GM23338 (cell line): ENCODE measurements around the gene MYMX. TPM values are rescaled to one million over a fixed set of nuclear protein-coding genes. Genes with fewer than 3 reads are reported as not detected.

ENCODE experiments used
- ATAC-seq: fragments of 200-7000 bp; cut with Tn5 transposase; 3 replicates; pipeline ENCODE4 v1.9.1; 2020
- DNase-seq: peaks from one replicate; pipeline ENCODE4 v3.0.0-alpha.2; 2015; ENCODE audit warnings: low spot score
- H2AFZ ChIP-seq: fragments of 200-600 bp; sonication (generic); 2 replicates; pipeline ENCODE4 v1.8.0; 2016; ENCODE audit warnings: antibody characterized with exemption, mild to moderate bottlenecking, moderate library complexity
- H3F3A ChIP-seq: fragments of 200-600 bp; sonication (generic); replicated peaks from 2 replicates; pipeline ENCODE4 v1.8.0; 2017; ENCODE audit warnings: antibody characterized with exemption, mixed run types, low read depth
- H3K27ac ChIP-seq: fragments of 200-600 bp; sonication (generic); 2 replicates; pipeline ENCODE4 v1.6.1; 2016; ENCODE audit warnings: low read depth
- H3K27me3 ChIP-seq: fragments of 200-600 bp; sonication (generic); 2 replicates; pipeline ENCODE4 v1.8.0; 2016; ENCODE audit warnings: mild to moderate bottlenecking, mixed run types, moderate library complexity; ENCODE audit not compliant: insufficient read depth
- H3K36me3 ChIP-seq: fragments of 200-600 bp; sonication (generic); 2 replicates; pipeline ENCODE4 v1.8.0; 2016; ENCODE audit warnings: mild to moderate bottlenecking; ENCODE audit not compliant: insufficient read depth
- H3K4me1 ChIP-seq: fragments of 200-600 bp; sonication (generic); 2 replicates; pipeline ENCODE4 v1.8.0; 2016; ENCODE audit warnings: mild to moderate bottlenecking, moderate library complexity; ENCODE audit not compliant: insufficient read depth
- H3K4me2 ChIP-seq: fragments of 200-600 bp; sonication (generic); 2 replicates; pipeline ENCODE4 v1.7.1; 2017; ENCODE audit warnings: mixed run types
- H3K4me3 ChIP-seq: fragments of 200-600 bp; sonication (generic); 2 replicates; pipeline ENCODE4 v1.6.1; 2016; ENCODE audit warnings: mixed run types
- H3K79me2 ChIP-seq: fragments of 200-600 bp; sonication (generic); replicated peaks from 2 replicates; pipeline ENCODE4 v1.8.0; 2017; ENCODE audit warnings: mild to moderate bottlenecking; ENCODE audit not compliant: insufficient read depth
- H3K9me2 ChIP-seq: fragments of 200-600 bp; sonication (generic); 2 replicates; pipeline ENCODE4 v1.8.0; 2017; ENCODE audit not compliant: insufficient read depth
- H4K20me1 ChIP-seq: fragments of 200-600 bp; sonication (generic); replicated peaks from 2 replicates; pipeline ENCODE4 v1.8.0; 2017; ENCODE audit warnings: mild to moderate bottlenecking; ENCODE audit not compliant: insufficient read depth
- H3K27ac Mint-ChIP-seq: 2 replicates; pipeline ENCODE4 v1.8.0; 2020; ENCODE audit warnings: inconsistent platforms, mild to moderate bottlenecking, moderate library complexity, mixed read lengths
- H3K27me3 Mint-ChIP-seq: 3 replicates; pipeline ENCODE4 v1.8.0; 2022; ENCODE audit warnings: low read depth, mild to moderate bottlenecking, moderate library complexity, mixed read lengths, inconsistent platforms; ENCODE audit not compliant: insufficient read depth, poor library complexity
- H3K36me3 Mint-ChIP-seq: 3 replicates; pipeline ENCODE4 v1.8.0; 2021; ENCODE audit warnings: low read depth, mild to moderate bottlenecking, inconsistent platforms, moderate library complexity, mixed read lengths
- H3K4me1 Mint-ChIP-seq: 3 replicates; pipeline ENCODE4 v1.8.0; 2020; ENCODE audit warnings: mild to moderate bottlenecking, inconsistent platforms, mixed read lengths
- H3K4me3 Mint-ChIP-seq: 3 replicates; pipeline ENCODE4 v1.8.0; 2021; ENCODE audit warnings: moderate library complexity, mild to moderate bottlenecking, inconsistent platforms, mixed read lengths
- H3K9me3 Mint-ChIP-seq: 3 replicates; pipeline ENCODE4 v1.8.0; 2020; ENCODE audit warnings: moderate library complexity, mild to moderate bottlenecking, inconsistent platforms, mixed read lengths
- CREB1 ChIP-seq: fragments of 250-450 bp; sonication (Bioruptor Pico); IDR thresholded peaks from 2 replicates; pipeline ENCODE4 v1.5.0; 2020; ENCODE audit warnings: low read depth, mild to moderate bottlenecking, moderate library complexity
- CTCF ChIP-seq, 2 experiments: fragments of 200-600 bp in 1 of 2; sonication (generic) in 1 of 2; conservative IDR thresholded peaks; 2 replicates each; pipeline versions ENCODE4 v1.5.1 to v1.6.1; 2016 to 2017; ENCODE audit warnings: antibody characterized with exemption in 2 of 2, low read depth in 2 of 2, mild to moderate bottlenecking in 2 of 2, moderate library complexity in 1 of 2
- EZH2 ChIP-seq: fragments of 200-600 bp; sonication (generic); IDR thresholded peaks from one replicate; pipeline ENCODE4 v1.8.0; 2017; ENCODE audit warnings: antibody characterized with exemption, mild to moderate bottlenecking, low read depth; ENCODE audit not compliant: unreplicated experiment
- EZH2phosphoT487 ChIP-seq: fragments of 200-600 bp; sonication (generic); IDR thresholded peaks from one replicate; pipeline ENCODE4 v1.8.1; 2018; ENCODE audit warnings: antibody characterized with exemption; ENCODE audit not compliant: unreplicated experiment
- JUNB ChIP-seq: IDR thresholded peaks from one replicate; pipeline ENCODE4 v1.6.1; 2016; ENCODE audit warnings: antibody characterized with exemption; ENCODE audit not compliant: unreplicated experiment
- NANOG ChIP-seq: IDR thresholded peaks from 2 replicates; pipeline ENCODE4 v1.6.1; 2016; ENCODE audit warnings: antibody characterized with exemption, borderline replicate concordance
- POLR2AphosphoS5 ChIP-seq: IDR thresholded peaks from 2 replicates; pipeline ENCODE4 v1.6.1; 2016; ENCODE audit warnings: antibody characterized with exemption, low read depth
- STAT1 ChIP-seq: IDR thresholded peaks from one replicate; pipeline ENCODE4 v1.6.1; 2016; ENCODE audit warnings: antibody characterized with exemption; ENCODE audit not compliant: unreplicated experiment
- ZNF114 ChIP-seq: fragments of 250-450 bp; sonication (Bioruptor Pico); IDR thresholded peaks from 2 replicates; pipeline ENCODE4 v1.5.0; 2020; ENCODE audit warnings: mild to moderate bottlenecking, moderate library complexity
- ZNF331 ChIP-seq: fragments of 250-450 bp; sonication (Bioruptor Pico); IDR thresholded peaks from 2 replicates; pipeline ENCODE4 v1.5.0; 2020; ENCODE audit warnings: low read depth, mild to moderate bottlenecking, moderate library complexity
- polyA plus RNA-seq: library from polyadenylated mRNA; unstranded; fragments of >200 nt; fragmentation: Nextera tagmentation; extraction: Ambion mirVana; gene quantifications from 2 replicates; pipeline ENCODE4 v1.2.1, GENCODE V29; 2016
- total RNA-seq: library from RNA; depleted of rRNA; stranded (reverse); fragments of >200 nt; shearing (Covaris generic); gene quantifications from 2 replicates; pipeline ENCODE4 v1.2.3, GENCODE V29; 2014
- TF ChIP-seq, protein P1 (sequence below): fragments of 250-450 bp; sonication (Bioruptor Pico); IDR thresholded peaks from 2 replicates; pipeline ENCODE4 v1.5.0; 2020; ENCODE audit warnings: mild to moderate bottlenecking, moderate library complexity
- TF ChIP-seq, protein P2 (sequence below): IDR thresholded peaks from one replicate; pipeline ENCODE4 v1.6.1; 2018; ENCODE audit warnings: antibody characterized with exemption; ENCODE audit not compliant: unreplicated experiment
- TF ChIP-seq, protein P3 (sequence below): IDR thresholded peaks from 2 replicates; pipeline ENCODE4 v1.6.1; 2016; ENCODE audit warnings: antibody characterized with exemption

Gene MYMX
- total and polyA plus RNA-seq, 2 experiments from 2014 or later = 2.8 to 7.1 TPM

DNA sequence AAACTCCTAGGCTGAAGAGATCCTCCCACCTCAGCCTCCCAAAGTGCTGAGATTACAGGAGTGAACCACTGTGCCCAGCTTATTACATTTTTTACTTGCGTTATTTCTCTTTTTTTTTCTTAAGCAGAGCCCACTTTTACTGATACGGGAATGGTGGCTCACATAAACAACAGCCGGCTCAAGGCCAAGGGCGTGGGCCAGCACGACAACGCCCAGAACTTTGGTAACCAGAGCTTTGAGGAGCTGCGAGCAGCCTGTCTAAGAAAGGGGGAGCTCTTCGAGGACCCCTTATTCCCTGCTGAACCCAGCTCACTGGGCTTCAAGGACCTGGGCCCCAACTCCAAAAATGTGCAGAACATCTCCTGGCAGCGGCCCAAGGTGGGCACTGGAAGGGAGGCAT, 47.6 kb upstream of the MYMX start (continued):
- TF ChIP-seq EZH2 = no peak

DNA sequence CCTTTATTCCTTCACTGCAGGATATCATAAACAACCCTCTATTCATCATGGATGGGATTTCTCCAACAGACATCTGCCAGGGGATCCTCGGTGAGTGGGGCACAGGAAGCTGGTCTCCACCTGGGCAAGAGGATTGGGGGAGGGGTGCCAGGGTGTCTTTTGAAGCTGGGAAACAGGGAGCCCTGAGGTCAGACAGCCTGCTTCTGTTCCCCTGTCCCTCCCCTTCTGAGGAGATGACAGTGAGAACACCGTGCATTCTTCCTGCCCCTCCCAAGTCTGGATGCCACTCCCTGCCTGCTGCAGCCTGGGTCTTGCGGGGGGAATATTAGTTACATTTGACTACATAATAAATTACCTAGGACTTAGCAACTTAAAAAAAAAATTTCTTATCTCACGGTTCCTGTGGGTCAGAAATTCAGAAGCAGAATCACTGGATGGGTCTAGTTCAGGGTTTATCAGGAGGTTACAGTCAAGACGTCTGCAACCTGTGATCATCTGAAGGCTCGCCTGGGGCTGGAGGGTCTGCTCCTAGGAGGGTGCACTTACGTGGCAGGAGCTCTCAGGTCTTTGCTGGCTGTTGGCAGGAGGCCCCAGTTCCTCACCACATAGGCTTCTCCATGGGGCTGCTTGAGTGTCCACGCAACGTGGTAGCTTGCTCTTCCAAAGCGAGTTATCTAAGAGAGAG, 46.7 kb upstream of the MYMX start:
- Histone ChIP-seq H3K27ac (no peak overlapping the region), H3K4me3 (no peak overlapping the region), H4K20me1 (no peaks in the 10 kb centered on the region), H3K36me3 (no peaks in the 10 kb centered on the region), H3K4me2 (no peak overlapping the region), H2AFZ (no peak overlapping the region), H3K79me2 (no peaks in the 10 kb centered on the region), H3K9me2 (no peaks in the 10 kb centered on the region), H3F3A (no peaks in the 10 kb centered on the region), H3K27me3 (no peaks in the 10 kb centered on the region), H3K4me1 (peaks cover 14% of the 10 kb centered on the region)
- peaks cover 28% of the 10 kb centered on the region for H3K4me1 Mint-ChIP-seq
- no peak for DNase-seq
- no peaks in the 10 kb centered on the region for H3K9me3 Mint-ChIP-seq
- peaks cover 17% of the 10 kb centered on the region for H3K27me3 Mint-ChIP-seq
- no peak overlapping the region for H3K27ac Mint-ChIP-seq
- no peak overlapping the region for H3K4me3 Mint-ChIP-seq
- no peak for ATAC-seq
- no peaks in the 10 kb centered on the region for H3K36me3 Mint-ChIP-seq
- no peak for TF ChIP-seq EZH2
- no peak for TF ChIP-seq NANOG
- TF ChIP-seq POLR2AphosphoS5 = no peak
- TF ChIP-seq, protein P1, sequence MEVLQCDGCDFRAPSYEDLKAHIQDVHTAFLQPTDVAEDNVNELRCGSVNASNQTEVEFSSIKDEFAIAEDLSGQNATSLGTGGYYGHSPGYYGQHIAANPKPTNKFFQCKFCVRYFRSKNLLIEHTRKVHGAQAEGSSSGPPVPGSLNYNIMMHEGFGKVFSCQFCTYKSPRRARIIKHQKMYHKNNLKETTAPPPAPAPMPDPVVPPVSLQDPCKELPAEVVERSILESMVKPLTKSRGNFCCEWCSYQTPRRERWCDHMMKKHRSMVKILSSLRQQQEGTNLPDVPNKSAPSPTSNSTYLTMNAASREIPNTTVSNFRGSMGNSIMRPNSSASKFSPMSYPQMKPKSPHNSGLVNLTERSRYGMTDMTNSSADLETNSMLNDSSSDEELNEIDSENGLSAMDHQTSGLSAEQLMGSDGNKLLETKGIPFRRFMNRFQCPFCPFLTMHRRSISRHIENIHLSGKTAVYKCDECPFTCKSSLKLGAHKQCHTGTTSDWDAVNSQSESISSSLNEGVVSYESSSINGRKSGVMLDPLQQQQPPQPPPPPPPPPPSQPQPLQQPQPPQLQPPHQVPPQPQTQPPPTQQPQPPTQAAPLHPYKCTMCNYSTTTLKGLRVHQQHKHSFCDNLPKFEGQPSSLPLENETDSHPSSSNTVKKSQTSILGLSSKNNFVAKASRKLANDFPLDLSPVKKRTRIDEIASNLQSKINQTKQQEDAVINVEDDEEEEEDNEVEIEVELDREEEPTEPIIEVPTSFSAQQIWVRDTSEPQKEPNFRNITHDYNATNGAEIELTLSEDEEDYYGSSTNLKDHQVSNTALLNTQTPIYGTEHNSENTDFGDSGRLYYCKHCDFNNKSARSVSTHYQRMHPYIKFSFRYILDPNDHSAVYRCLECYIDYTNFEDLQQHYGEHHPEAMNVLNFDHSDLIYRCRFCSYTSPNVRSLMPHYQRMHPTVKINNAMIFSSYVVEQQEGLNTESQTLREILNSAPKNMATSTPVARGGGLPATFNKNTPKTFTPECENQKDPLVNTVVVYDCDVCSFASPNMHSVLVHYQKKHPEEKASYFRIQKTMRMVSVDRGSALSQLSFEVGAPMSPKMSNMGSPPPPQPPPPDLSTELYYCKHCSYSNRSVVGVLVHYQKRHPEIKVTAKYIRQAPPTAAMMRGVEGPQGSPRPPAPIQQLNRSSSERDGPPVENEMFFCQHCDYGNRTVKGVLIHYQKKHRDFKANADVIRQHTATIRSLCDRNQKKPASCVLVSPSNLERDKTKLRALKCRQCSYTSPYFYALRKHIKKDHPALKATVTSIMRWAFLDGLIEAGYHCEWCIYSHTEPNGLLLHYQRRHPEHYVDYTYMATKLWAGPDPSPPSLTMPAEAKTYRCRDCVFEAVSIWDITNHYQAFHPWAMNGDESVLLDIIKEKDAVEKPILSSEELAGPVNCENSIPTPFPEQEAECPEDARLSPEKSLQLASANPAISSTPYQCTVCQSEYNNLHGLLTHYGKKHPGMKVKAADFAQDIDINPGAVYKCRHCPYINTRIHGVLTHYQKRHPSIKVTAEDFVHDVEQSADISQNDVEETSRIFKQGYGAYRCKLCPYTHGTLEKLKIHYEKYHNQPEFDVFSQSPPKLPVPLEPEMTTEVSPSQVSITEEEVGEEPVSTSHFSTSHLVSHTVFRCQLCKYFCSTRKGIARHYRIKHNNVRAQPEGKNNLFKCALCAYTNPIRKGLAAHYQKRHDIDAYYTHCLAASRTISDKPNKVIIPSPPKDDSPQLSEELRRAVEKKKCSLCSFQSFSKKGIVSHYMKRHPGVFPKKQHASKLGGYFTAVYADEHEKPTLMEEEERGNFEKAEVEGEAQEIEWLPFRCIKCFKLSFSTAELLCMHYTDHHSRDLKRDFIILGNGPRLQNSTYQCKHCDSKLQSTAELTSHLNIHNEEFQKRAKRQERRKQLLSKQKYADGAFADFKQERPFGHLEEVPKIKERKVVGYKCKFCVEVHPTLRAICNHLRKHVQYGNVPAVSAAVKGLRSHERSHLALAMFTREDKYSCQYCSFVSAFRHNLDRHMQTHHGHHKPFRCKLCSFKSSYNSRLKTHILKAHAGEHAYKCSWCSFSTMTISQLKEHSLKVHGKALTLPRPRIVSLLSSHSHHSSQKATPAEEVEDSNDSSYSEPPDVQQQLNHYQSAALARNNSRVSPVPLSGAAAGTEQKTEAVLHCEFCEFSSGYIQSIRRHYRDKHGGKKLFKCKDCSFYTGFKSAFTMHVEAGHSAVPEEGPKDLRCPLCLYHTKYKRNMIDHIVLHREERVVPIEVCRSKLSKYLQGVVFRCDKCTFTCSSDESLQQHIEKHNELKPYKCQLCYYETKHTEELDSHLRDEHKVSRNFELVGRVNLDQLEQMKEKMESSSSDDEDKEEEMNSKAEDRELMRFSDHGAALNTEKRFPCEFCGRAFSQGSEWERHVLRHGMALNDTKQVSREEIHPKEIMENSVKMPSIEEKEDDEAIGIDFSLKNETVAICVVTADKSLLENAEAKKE (CRISPR knock-in tag) = no peak
- no peak for TF ChIP-seq EZH2phosphoT487
- TF ChIP-seq CTCF (conservative IDR thresholded peaks at IDR 0.05; ENCODE audit: low read depth in 2 of 2) = no peak
- TF ChIP-seq STAT1 = no peak
- TF ChIP-seq, protein P2, sequence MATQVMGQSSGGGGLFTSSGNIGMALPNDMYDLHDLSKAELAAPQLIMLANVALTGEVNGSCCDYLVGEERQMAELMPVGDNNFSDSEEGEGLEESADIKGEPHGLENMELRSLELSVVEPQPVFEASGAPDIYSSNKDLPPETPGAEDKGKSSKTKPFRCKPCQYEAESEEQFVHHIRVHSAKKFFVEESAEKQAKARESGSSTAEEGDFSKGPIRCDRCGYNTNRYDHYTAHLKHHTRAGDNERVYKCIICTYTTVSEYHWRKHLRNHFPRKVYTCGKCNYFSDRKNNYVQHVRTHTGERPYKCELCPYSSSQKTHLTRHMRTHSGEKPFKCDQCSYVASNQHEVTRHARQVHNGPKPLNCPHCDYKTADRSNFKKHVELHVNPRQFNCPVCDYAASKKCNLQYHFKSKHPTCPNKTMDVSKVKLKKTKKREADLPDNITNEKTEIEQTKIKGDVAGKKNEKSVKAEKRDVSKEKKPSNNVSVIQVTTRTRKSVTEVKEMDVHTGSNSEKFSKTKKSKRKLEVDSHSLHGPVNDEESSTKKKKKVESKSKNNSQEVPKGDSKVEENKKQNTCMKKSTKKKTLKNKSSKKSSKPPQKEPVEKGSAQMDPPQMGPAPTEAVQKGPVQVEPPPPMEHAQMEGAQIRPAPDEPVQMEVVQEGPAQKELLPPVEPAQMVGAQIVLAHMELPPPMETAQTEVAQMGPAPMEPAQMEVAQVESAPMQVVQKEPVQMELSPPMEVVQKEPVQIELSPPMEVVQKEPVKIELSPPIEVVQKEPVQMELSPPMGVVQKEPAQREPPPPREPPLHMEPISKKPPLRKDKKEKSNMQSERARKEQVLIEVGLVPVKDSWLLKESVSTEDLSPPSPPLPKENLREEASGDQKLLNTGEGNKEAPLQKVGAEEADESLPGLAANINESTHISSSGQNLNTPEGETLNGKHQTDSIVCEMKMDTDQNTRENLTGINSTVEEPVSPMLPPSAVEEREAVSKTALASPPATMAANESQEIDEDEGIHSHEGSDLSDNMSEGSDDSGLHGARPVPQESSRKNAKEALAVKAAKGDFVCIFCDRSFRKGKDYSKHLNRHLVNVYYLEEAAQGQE = no peak
- no peak for TF ChIP-seq JUNB
- no peak for TF ChIP-seq CREB1
- TF ChIP-seq, protein P3, sequence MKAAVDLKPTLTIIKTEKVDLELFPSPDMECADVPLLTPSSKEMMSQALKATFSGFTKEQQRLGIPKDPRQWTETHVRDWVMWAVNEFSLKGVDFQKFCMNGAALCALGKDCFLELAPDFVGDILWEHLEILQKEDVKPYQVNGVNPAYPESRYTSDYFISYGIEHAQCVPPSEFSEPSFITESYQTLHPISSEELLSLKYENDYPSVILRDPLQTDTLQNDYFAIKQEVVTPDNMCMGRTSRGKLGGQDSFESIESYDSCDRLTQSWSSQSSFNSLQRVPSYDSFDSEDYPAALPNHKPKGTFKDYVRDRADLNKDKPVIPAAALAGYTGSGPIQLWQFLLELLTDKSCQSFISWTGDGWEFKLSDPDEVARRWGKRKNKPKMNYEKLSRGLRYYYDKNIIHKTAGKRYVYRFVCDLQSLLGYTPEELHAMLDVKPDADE = no peak
- TF ChIP-seq ZNF331 (CRISPR knock-in tag) = no peak
- no peak for TF ChIP-seq ZNF114 (CRISPR knock-in tag)
